ENCODE measurements around the gene PDZRN4. TPM values are rescaled to one million over a fixed set of nuclear protein-coding genes. Genes with fewer than 3 reads are reported as not detected.
"Not testable (repeated sequence)": the region's sequence is repeated elsewhere in the genome, so short reads cannot be mapped to it uniquely, and the experiment has no call there.

PDZRN4 gene
- total RNA-seq, 1 donor = not detected

- no peak for TF ChIP-seq CTCF (IDR thresholded peaks at IDR 0.05; ENCODE audit: insufficient read depth, low read depth, low read length)
- DNase-seq (ENCODE audit: low read depth) = no peak
- H3K4me3 ChIP-seq (ENCODE audit: low read depth, low read length) = no peak overlapping the region
These were observed 89.8 kb downstream of the PDZRN4 start for GRCh38 chr12:41277946-41278267.

GRCh38 chr12:41280341-41281095 lies 92.4 kb downstream of the PDZRN4 start:
- not testable (repeated sequence) for H3K4me3 ChIP-seq (ENCODE audit: low read depth, low read length); DNase-seq (ENCODE audit: low read depth)

- DNase-seq (ENCODE audit: low read depth); H3K4me3 ChIP-seq (ENCODE audit: low read depth, low read length): not testable (repeated sequence)
These were observed 97.3 kb downstream of the PDZRN4 start for GRCh38 chr12:41285470-41285869.

GRCh38 chr12:41286426-41286825 lies 98.3 kb downstream of the PDZRN4 start:
- DNase-seq (ENCODE audit: low read depth) = no peak
- H3K4me3 ChIP-seq (ENCODE audit: low read depth, low read length) = no peak overlapping the region
- TF ChIP-seq CTCF (IDR thresholded peaks at IDR 0.05; ENCODE audit: insufficient read depth, low read depth, low read length) = no peak

- no peak overlapping the region for H3K4me3 ChIP-seq (ENCODE audit: low read depth, low read length)
- no peak for DNase-seq (ENCODE audit: low read depth)
- no peak for TF ChIP-seq CTCF (IDR thresholded peaks at IDR 0.05; ENCODE audit: insufficient read depth, low read depth, low read length)
These were observed 99.5 kb downstream of the PDZRN4 start for GRCh38 chr12:41287500-41288141.

- no peak overlapping the region for H3K4me3 ChIP-seq (ENCODE audit: low read depth, low read length)
- no peak for TF ChIP-seq CTCF (IDR thresholded peaks at IDR 0.05; ENCODE audit: insufficient read depth, low read depth, low read length)
- no peak for DNase-seq (ENCODE audit: low read depth)
These were observed 100.2 kb downstream of the PDZRN4 start for GRCh38 chr12:41288142-41288811.

GRCh38 chr12:41289501-41289900 lies 101.4 kb downstream of the PDZRN4 start:
- no peak for TF ChIP-seq CTCF (IDR thresholded peaks at IDR 0.05; ENCODE audit: insufficient read depth, low read depth, low read length)
- no peak overlapping the region for H3K4me3 ChIP-seq (ENCODE audit: low read depth, low read length)
- DNase-seq (ENCODE audit: low read depth) = no peak

All from fibroblast of villous mesenchyme (primary cell).